Spleen (tissue), 11 donors: Measurements from ENCODE around the gene CASR. TPM values are rescaled to one million over a fixed set of nuclear protein-coding genes. Genes with fewer than 3 reads are reported as not detected.
"Not testable (repeated sequence)": the region's sequence is repeated elsewhere in the genome, so short reads cannot be mapped to it uniquely, and the experiment has no call there.

Source experiments
- DNase-seq: peaks from one replicate; pipeline ENCODE4 v3.0.0-alpha.2; 2020
- H3K27ac ChIP-seq, 8 donors: fragments of 200-600 bp; sonication (generic) in 7 of 8; 1 replicate in 4 of 8; 2 replicates in 4 of 8; pipeline versions ENCODE4 v1.5.0 to v1.8.0; 2016 to 2021; ENCODE audit warnings: inconsistent platforms in 4 of 8, mild to moderate bottlenecking in 4 of 8, moderate library complexity in 1 of 8
- H3K27me3 ChIP-seq, 7 donors: fragments of 200-600 bp; sonication (generic) in 6 of 7; replicated peaks in 1 of 7; 1 replicate in 4 of 7; 2 replicates in 3 of 7; pipeline versions ENCODE4 v1.5.0 to v1.8.0; 2016 to 2021; ENCODE audit warnings: inconsistent platforms in 3 of 7, mild to moderate bottlenecking in 1 of 7
- H3K36me3 ChIP-seq, 6 donors: fragments of 200-600 bp; sonication (generic) in 5 of 6; 1 replicate in 4 of 6; 2 replicates in 2 of 6; pipeline versions ENCODE4 v1.5.0 to v1.8.0; 2016 to 2021; ENCODE audit warnings: inconsistent platforms in 2 of 6
- H3K4me1 ChIP-seq, 6 donors: fragments of 200-600 bp; sonication (generic) in 5 of 6; 1 replicate in 3 of 6; 2 replicates in 3 of 6; pipeline versions ENCODE4 v1.5.0 to v1.8.0; 2016 to 2021; ENCODE audit warnings: inconsistent platforms in 3 of 6
- H3K4me3 ChIP-seq, 8 donors: fragments of 200-600 bp; sonication (generic) in 7 of 8; 1 replicate in 4 of 8; 2 replicates in 4 of 8; pipeline versions ENCODE4 v1.5.0 to v1.8.0; 2016 to 2021; ENCODE audit warnings: inconsistent platforms in 4 of 8, mild to moderate bottlenecking in 4 of 8, moderate library complexity in 2 of 8
- H3K9me3 ChIP-seq, 8 donors: fragments of 200-600 bp; sonication (generic) in 7 of 8; 1 replicate in 4 of 8; 2 replicates in 4 of 8; pipeline versions ENCODE4 v1.5.0 to v1.8.0; 2016 to 2021; ENCODE audit warnings: inconsistent platforms in 4 of 8
- POLR2A ChIP-seq, 3 donors: fragments of 450-650 bp; IDR thresholded peaks; one replicate each; pipeline ENCODE4 v1.5.1; 2017; ENCODE audit warnings: antibody characterized with exemption in 3 of 3, mild to moderate bottlenecking in 1 of 3
- POLR2AphosphoS5 ChIP-seq, 3 donors: sonication (generic); formaldehyde crosslinking; IDR thresholded peaks; one replicate each; pipeline ENCODE4 v1.5.1; 2017; ENCODE audit warnings: antibody characterized with exemption in 3 of 3
- WGBS, 5 donors: extraction: QIAGEN DNeasy Blood & Tissue Kit in 3 of 5; methylation state at CpG; one replicate each; pipeline versions ENCODE4 v1.1.5 to v1.1.7; 2013 to 2018; 5-methylcytosine and 5-hydroxymethylcytosine counted together
- intact Hi-C: fragments of 100-400 bp; cut with DNase I; formaldehyde crosslinking; loops from one replicate; pipeline ENCODE4 v1.15.0; 2023; ENCODE audit warnings: low total_unique reads
- polyA plus RNA-seq, 3 donors: library from polyadenylated mRNA; stranded (reverse); fragments of 200-250 nt; gene quantifications; one replicate each; pipeline ENCODE4 v1.2.1, GENCODE V29; 2013
- total RNA-seq, 7 donors: library from RNA; depleted of rRNA in 3 of 7; stranded (reverse); fragments of >200 nt in 3 of 7; fragmentation: NEBNext Ultra II Directional in 4 of 7; extraction: Animal tissue kit (Norgen Biotek cat#: 25700) in 4 of 7; gene quantifications; one replicate each; pipeline versions ENCODE4 v1.1.0 to v1.2.1, GENCODE V29; 2016 to 2021
- TF ChIP-seq, protein P1 (sequence below), 11 experiments: fragments of 200-600 bp in 7 of 11; fragments of 450-650 bp in 4 of 11; sonication (generic) in 4 of 11; IDR thresholded peaks in 8 of 11; conservative IDR thresholded peaks in 3 of 11; 1 replicate in 7 of 11; 2 replicates in 4 of 11; pipeline versions ENCODE4 v1.4.0 to v1.8.0; 2016 to 2021; ENCODE audit warnings: antibody characterized with exemption in 11 of 11, inconsistent platforms in 4 of 11, mild to moderate bottlenecking in 1 of 11
- donor health status: healthy with polysubstance abuse.
- donor health status: DM: no; HTN: no; CAD: no; lungs with moderate emphysema.
- donor health status: DM: no; HTN: no; CAD: no.
- donor health status: Bipolar disorder and iron deficiency.
- donor health status: healthy.
- donor health status: DM: no; HTN: no; CAD: no.
- donor health status: DM: yes; HTN: yes; CAD: no.

Gene CASR
- total and polyA plus RNA-seq, 10 donors, result 0.08 to 4.3 (median 0.23) TPM

- DNase-seq, result no peak
- no peak overlapping the region for H3K27ac ChIP-seq
- no peaks in the 10 kb centered on the region for H3K27me3 ChIP-seq
- intact Hi-C loops, result no loop called here
- no peaks in the 10 kb centered on the region for H3K4me1 ChIP-seq
- no peaks in the 10 kb centered on the region for H3K9me3 ChIP-seq
- no peak overlapping the region for H3K4me3 ChIP-seq
- no peaks in the 10 kb centered on the region for H3K36me3 ChIP-seq
- TF ChIP-seq POLR2A (IDR thresholded peaks at IDR 0.05) (no peak), POLR2AphosphoS5 (IDR thresholded peaks at IDR 0.05) (no peak)
- TF ChIP-seq, protein P1, sequence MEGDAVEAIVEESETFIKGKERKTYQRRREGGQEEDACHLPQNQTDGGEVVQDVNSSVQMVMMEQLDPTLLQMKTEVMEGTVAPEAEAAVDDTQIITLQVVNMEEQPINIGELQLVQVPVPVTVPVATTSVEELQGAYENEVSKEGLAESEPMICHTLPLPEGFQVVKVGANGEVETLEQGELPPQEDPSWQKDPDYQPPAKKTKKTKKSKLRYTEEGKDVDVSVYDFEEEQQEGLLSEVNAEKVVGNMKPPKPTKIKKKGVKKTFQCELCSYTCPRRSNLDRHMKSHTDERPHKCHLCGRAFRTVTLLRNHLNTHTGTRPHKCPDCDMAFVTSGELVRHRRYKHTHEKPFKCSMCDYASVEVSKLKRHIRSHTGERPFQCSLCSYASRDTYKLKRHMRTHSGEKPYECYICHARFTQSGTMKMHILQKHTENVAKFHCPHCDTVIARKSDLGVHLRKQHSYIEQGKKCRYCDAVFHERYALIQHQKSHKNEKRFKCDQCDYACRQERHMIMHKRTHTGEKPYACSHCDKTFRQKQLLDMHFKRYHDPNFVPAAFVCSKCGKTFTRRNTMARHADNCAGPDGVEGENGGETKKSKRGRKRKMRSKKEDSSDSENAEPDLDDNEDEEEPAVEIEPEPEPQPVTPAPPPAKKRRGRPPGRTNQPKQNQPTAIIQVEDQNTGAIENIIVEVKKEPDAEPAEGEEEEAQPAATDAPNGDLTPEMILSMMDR (IDR thresholded peaks at IDR 0.05 in 8 of 11, conservative IDR thresholded peaks at IDR 0.05 in 3 of 11), result no peak
- 71 to 87% (median 75%) methylated on average over 4 of the region's 4 CpGs for WGBS, 5 donors
Observed at GRCh38 chr3:122199552-122199951, 16.1 kb downstream of the CASR start.

GRCh38 chr3:122200661-122201060 lies 17.2 kb downstream of the CASR start:
- Histone ChIP-seq H3K4me3 (no peak overlapping the region), H3K4me1 (no peaks in the 10 kb centered on the region), H3K27ac (no peak overlapping the region), H3K27me3 (no peaks in the 10 kb centered on the region), H3K36me3 (no peaks in the 10 kb centered on the region), H3K9me3 (no peaks in the 10 kb centered on the region)
- no peak for DNase-seq
- intact Hi-C loops, result no loop called here
- TF ChIP-seq, protein P1 (IDR thresholded peaks at IDR 0.05 in 8 of 11, conservative IDR thresholded peaks at IDR 0.05 in 3 of 11), result no peak
- TF ChIP-seq POLR2A (IDR thresholded peaks at IDR 0.05), result no peak
- no peak for TF ChIP-seq POLR2AphosphoS5 (IDR thresholded peaks at IDR 0.05)
- WGBS, 5 donors, result 57 to 87% (median 60%) methylated on average over 2 to 3 of the region's 3 CpGs

GRCh38 chr3:122201476-122201875 lies 18.0 kb downstream of the CASR start:
- H3K27me3 ChIP-seq, H3K4me3 ChIP-seq, H3K27ac ChIP-seq, H3K36me3 ChIP-seq, H3K9me3 ChIP-seq, H3K4me1 ChIP-seq, intact Hi-C loops, DNase-seq: not testable (repeated sequence)
- 86 to 99% (median 92%) methylated on average over 7 to 23 of the region's 25 CpGs for WGBS, 5 donors

- H3K27me3 ChIP-seq, result no peaks in the 10 kb centered on the region
- WGBS, 5 donors, result 69 to 78% (median 74%) methylated on average over 4 of the region's 4 CpGs
- intact Hi-C loops, result no loop called here
- DNase-seq, result no peak
- H3K4me1 ChIP-seq, result no peaks in the 10 kb centered on the region
- H3K9me3 ChIP-seq, result no peaks in the 10 kb centered on the region
- TF ChIP-seq POLR2AphosphoS5 (IDR thresholded peaks at IDR 0.05), result no peak
- TF ChIP-seq, protein P1 (IDR thresholded peaks at IDR 0.05 in 8 of 11, conservative IDR thresholded peaks at IDR 0.05 in 3 of 11), result no peak
- no peak for TF ChIP-seq POLR2A (IDR thresholded peaks at IDR 0.05)
- no peak overlapping the region for H3K27ac ChIP-seq
- no peaks in the 10 kb centered on the region for H3K36me3 ChIP-seq
- no peak overlapping the region for H3K4me3 ChIP-seq
Observed at GRCh38 chr3:122208579-122208978, 25.1 kb downstream of the CASR start.

- Histone ChIP-seq H3K27me3 (no peaks in the 10 kb centered on the region), H3K36me3 (no peaks in the 10 kb centered on the region), H3K27ac (no peak overlapping the region), H3K4me1 (no peaks in the 10 kb centered on the region), H3K4me3 (no peak overlapping the region), H3K9me3 (no peaks in the 10 kb centered on the region)
- 52 to 78% (median 62%) methylated on average over 2 of the region's 2 CpGs for WGBS, 5 donors
- intact Hi-C loops, result no loop called here
- TF ChIP-seq, protein P1 (IDR thresholded peaks at IDR 0.05 in 8 of 11, conservative IDR thresholded peaks at IDR 0.05 in 3 of 11), result no peak
- TF ChIP-seq POLR2A (IDR thresholded peaks at IDR 0.05), result no peak
- TF ChIP-seq POLR2AphosphoS5 (IDR thresholded peaks at IDR 0.05), result no peak
- DNase-seq, result no peak
Observed at GRCh38 chr3:122213650-122214049, 30.2 kb downstream of the CASR start.
